Endometrial microvascular endothelial cells (primary cell): ENCODE data around the gene ITPKB. TPM values are rescaled to one million over a fixed set of nuclear protein-coding genes. Genes with fewer than 3 reads are reported as not detected.

Source experiments
- total RNA-seq: library from RNA; depleted of rRNA; stranded (reverse); fragments of >200 nt; gene quantifications from one replicate; pipeline ENCODE4 v1.2.3, GENCODE V29; 2015; ENCODE audit errors: inconsistent ontology term

Gene ITPKB
- total RNA-seq, 1 donor from 2014 or later, result 16.2 TPM

Other genes with a start within 250 kb of the ITPKB start
- gene STUM, start 190.5 kb downstream of the ITPKB start, total RNA-seq, result not detected
- gene PSEN2, start 131.3 kb upstream of the ITPKB start, total RNA-seq, result 19.0 TPM
- gene COQ8A, start 201.0 kb upstream of the ITPKB start, total RNA-seq, result 14.9 TPM